ENCODE data around the gene NHSL2.

GRCh38 chrX:72048510-72049455, 138.1 kb downstream of the NHSL2 start:
- TF ChIP-seq POLR2A (IDR thresholded peaks at IDR 0.05) (no peak), CTCF (IDR thresholded peaks at IDR 0.05) (no peak)

Data from thyroid gland (tissue), 4 donors.